Sigmoid colon (tissue), 7 donors: ENCODE results near the gene OXT. TPM values are rescaled to one million over a fixed set of nuclear protein-coding genes. Genes with fewer than 3 reads are reported as not detected.

Experiments
- DNase-seq: peaks from one replicate; pipeline ENCODE4 v3.0.0-alpha.2; 2019
- H3K27ac ChIP-seq, 4 donors: fragments of 200-600 bp; sonication (generic); one replicate each; pipeline ENCODE4 v1.5.1; 2016 to 2019; ENCODE audit warnings: mild to moderate bottlenecking in 1 of 4
- H3K27me3 ChIP-seq, 3 donors: fragments of 200-600 bp; sonication (generic); one replicate each; pipeline ENCODE4 v1.5.1; 2019; ENCODE audit warnings: mild to moderate bottlenecking in 1 of 3
- H3K36me3 ChIP-seq, 4 donors: fragments of 200-600 bp; sonication (generic); one replicate each; pipeline ENCODE4 v1.5.1; 2016 to 2019
- H3K4me1 ChIP-seq, 4 donors: fragments of 200-600 bp; sonication (generic); one replicate each; pipeline ENCODE4 v1.5.1; 2017 to 2019
- H3K4me3 ChIP-seq, 4 donors: fragments of 200-600 bp; sonication (generic); one replicate each; pipeline ENCODE4 v1.5.1; 2017 to 2019; ENCODE audit warnings: mild to moderate bottlenecking in 2 of 4, moderate library complexity in 1 of 4
- H3K9me3 ChIP-seq, 4 donors: fragments of 200-600 bp in 3 of 4; sonication (generic) in 3 of 4; one replicate each; pipeline versions ENCODE4 v1.5.1 to v1.6.1; 2013 to 2019
- EP300 ChIP-seq, 4 donors: sonication (generic); formaldehyde crosslinking; IDR thresholded peaks; one replicate each; pipeline ENCODE4 v1.6.1; 2017; ENCODE audit warnings: antibody characterized with exemption in 4 of 4
- POLR2A ChIP-seq, 2 donors: fragments of 450-650 bp; IDR thresholded peaks; one replicate each; pipeline ENCODE4 v1.6.1; 2016; ENCODE audit warnings: antibody characterized with exemption in 2 of 2, mild to moderate bottlenecking in 2 of 2, moderate library complexity in 2 of 2
- POLR2AphosphoS5 ChIP-seq, 4 donors: sonication (generic); formaldehyde crosslinking; IDR thresholded peaks; one replicate each; pipeline ENCODE4 v1.6.1; 2017; ENCODE audit warnings: antibody characterized with exemption in 4 of 4
- WGBS, 2 donors: extraction: QIAGEN DNeasy Blood & Tissue Kit; methylation state at CpG; one replicate each; pipeline ENCODE4 v1.1.7; 2013; 5-methylcytosine and 5-hydroxymethylcytosine counted together
- intact Hi-C: fragments of 100-400 bp; cut with DNase I; formaldehyde crosslinking; loops from one replicate; pipeline ENCODE4 v1.15.1; 2023
- polyA plus RNA-seq, 3 donors: library from polyadenylated mRNA; stranded (reverse); fragments of 200-250 nt; gene quantifications; one replicate each; pipeline ENCODE4 v1.2.3, GENCODE V29; 2013
- total RNA-seq, 4 donors: library from RNA; depleted of rRNA; stranded (reverse); fragments of >200 nt; gene quantifications; one replicate each; pipeline ENCODE4 v1.1.0, GENCODE V29; 2016
- TF ChIP-seq, protein P1 (sequence below), 4 experiments: fragments of 450-650 bp in 3 of 4; fragments of 200-600 bp in 1 of 4; IDR thresholded peaks; one replicate each; pipeline ENCODE4 v1.5.1; 2016 to 2019; ENCODE audit warnings: antibody characterized with exemption in 4 of 4, mild to moderate bottlenecking in 3 of 4, moderate library complexity in 2 of 4
- donor health status: healthy with polysubstance abuse.
- donor health status: Bipolar disorder and iron deficiency.
- donor health status: healthy.

Gene OXT
- total and polyA plus RNA-seq, 7 donors, result 0.29 TPM; not detected in 6

DNA sequence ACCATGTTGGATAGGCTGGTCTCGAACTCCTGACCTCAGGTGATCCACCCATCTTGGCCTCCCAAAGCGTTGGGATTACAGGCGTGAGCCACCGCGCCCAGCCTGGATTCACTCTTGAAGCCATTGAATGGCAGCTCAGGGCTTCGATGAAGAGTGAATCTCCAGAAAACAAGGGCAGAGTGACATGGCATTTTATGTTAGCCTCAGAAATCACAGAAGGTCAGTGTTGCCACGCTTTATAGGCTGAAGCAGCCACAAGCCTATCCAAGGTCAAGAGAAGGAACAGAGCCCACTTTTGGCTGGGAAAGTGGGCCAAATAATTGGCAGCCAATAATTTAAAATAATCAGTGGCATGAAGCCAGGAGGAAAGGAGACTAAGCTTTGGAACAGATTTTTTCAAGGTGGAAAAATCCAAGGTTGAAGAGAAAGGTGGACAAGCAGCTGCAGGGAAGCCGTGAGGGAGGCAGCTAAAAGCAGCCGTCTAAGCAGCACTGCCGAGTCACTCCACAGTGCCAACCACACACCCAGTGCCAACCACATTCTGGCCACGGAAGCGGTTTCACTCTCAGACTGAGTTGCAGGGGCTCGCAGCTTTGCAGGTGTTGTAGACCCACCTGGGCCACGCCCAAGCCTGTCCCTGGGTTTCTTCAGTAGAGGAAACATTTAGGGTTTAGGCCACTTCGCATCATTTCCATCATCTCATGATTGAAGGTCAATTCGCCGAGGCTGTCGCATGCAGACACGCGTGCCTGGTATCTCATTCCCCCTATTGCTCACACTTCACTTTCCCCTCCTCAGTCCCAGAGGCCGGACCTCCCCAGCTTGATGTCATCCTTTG lies 30.5 kb downstream of the OXT start:
- TF ChIP-seq, protein P1, sequence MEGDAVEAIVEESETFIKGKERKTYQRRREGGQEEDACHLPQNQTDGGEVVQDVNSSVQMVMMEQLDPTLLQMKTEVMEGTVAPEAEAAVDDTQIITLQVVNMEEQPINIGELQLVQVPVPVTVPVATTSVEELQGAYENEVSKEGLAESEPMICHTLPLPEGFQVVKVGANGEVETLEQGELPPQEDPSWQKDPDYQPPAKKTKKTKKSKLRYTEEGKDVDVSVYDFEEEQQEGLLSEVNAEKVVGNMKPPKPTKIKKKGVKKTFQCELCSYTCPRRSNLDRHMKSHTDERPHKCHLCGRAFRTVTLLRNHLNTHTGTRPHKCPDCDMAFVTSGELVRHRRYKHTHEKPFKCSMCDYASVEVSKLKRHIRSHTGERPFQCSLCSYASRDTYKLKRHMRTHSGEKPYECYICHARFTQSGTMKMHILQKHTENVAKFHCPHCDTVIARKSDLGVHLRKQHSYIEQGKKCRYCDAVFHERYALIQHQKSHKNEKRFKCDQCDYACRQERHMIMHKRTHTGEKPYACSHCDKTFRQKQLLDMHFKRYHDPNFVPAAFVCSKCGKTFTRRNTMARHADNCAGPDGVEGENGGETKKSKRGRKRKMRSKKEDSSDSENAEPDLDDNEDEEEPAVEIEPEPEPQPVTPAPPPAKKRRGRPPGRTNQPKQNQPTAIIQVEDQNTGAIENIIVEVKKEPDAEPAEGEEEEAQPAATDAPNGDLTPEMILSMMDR (IDR thresholded peaks at IDR 0.05), result no peak
- TF ChIP-seq POLR2AphosphoS5 (IDR thresholded peaks at IDR 0.05) (no peak), POLR2A (IDR thresholded peaks at IDR 0.05) (no peak), EP300 (IDR thresholded peaks at IDR 0.05) (no peak)
- intact Hi-C loops, result no loop called here
- no peak for DNase-seq
- Histone ChIP-seq H3K4me1 (no peaks in the 10 kb centered on the region), H3K9me3 (no peaks in the 10 kb centered on the region), H3K27ac (no peak overlapping the region), H3K27me3 (peaks cover 0 to 6% (median 0%) of the 10 kb centered on the region in 3 donors), H3K4me3 (no peak overlapping the region), H3K36me3 (peaks cover 0 to 4% (median 1%) of the 10 kb centered on the region in 4 donors)
- 69 to 87% methylated on average over 21 of the region's 21 CpGs for WGBS, 2 donors

DNA sequence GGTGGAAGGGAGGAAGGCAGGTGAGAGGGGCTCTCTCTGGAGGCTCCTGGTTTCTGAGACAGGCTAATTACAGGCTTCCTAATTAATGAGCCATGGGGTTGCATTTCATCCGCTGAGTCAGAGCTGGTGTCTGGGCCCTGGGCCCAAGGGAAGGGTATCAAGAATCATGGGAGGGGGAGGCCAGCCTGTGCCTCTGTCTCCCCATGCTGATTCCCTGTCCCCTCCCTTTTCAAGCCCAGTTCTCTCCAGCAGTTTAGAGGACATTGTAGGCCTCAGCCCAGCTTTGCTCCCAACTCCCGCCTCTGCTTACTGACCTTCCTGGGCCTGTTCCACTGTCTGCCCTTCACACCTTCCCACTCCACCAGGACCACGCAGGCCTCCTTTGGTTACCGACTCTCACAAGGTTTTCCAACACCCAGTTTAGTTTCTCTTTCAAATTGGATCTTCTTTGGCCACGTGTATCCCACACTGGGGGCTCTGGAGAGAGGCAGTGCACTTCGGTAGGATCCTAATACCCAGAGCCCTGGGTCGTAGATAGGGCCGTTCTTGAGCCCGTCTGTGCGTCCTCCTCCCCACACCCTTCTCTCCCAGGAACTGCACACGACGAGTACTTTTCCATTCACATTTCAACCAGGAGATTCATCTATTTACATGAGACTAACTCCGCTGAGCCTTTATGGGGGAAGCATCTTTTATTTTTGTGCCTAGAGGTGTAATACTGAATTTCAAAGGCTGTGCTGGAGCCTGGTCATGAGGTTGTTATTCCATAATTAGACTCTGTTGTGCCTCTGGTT lies 31.4 kb downstream of the OXT start:
- H3K4me1 ChIP-seq, result no peaks in the 10 kb centered on the region
- 83% methylated on average over 13 of the region's 13 CpGs for WGBS, 2 donors
- no peak overlapping the region for H3K27ac ChIP-seq
- no peak overlapping the region for H3K4me3 ChIP-seq
- TF ChIP-seq, protein P1 (IDR thresholded peaks at IDR 0.05), result no peak
- no peak for DNase-seq
- H3K27me3 ChIP-seq, result peaks cover 0 to 6% (median 0%) of the 10 kb centered on the region in 3 donors
- intact Hi-C loops, result no loop called here
- peaks cover 0 to 11% (median 3%) of the 10 kb centered on the region in 4 donors for H3K36me3 ChIP-seq
- no peaks in the 10 kb centered on the region for H3K9me3 ChIP-seq

DNA sequence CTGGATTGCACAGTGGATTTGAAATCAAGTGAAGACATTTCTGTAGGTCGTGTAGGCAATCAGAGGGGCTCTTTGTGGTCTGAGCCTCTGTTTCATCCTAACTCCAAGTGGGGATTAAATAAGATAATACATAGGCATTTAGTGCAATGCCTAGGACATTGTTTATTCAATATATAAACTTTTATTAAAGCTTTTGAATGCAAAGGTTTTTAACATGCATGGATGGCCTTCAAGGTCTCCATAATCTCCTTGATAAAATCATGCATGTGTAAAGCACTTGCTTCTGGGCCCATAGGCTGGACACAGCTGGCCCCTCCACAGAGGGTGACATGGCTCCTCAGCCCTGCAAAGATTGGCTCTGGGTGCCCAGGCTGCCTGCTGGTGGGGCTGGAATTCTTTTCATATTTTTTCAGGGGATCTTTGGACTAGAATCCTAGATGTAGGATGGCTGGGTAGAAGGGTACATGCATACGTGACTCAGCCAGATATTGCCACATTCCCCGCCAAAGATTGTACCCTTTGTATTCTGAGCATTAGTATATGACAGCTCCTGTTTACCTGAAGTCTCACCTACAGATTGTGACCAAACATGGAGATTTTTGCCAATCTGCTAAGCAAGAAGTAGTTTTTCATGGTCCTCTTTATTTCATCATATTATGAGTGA lies 32.1 kb downstream of the OXT start:
- TF ChIP-seq, protein P1 (IDR thresholded peaks at IDR 0.05), result no peak
- TF ChIP-seq EP300 (IDR thresholded peaks at IDR 0.05), result no peak
- TF ChIP-seq POLR2AphosphoS5 (IDR thresholded peaks at IDR 0.05), result no peak
- no peak for TF ChIP-seq POLR2A (IDR thresholded peaks at IDR 0.05)
- intact Hi-C loops, result no loop called here
- Histone ChIP-seq H3K36me3 (peaks cover 0 to 18% (median 3%) of the 10 kb centered on the region in 4 donors), H3K27ac (no peak overlapping the region), H3K27me3 (peaks cover 0 to 6% (median 0%) of the 10 kb centered on the region in 3 donors), H3K9me3 (no peaks in the 10 kb centered on the region), H3K4me1 (no peaks in the 10 kb centered on the region), H3K4me3 (no peak overlapping the region)
- no peak for DNase-seq
- WGBS, 2 donors, result 56 to 71% methylated on average over 3 of the region's 3 CpGs

DNA sequence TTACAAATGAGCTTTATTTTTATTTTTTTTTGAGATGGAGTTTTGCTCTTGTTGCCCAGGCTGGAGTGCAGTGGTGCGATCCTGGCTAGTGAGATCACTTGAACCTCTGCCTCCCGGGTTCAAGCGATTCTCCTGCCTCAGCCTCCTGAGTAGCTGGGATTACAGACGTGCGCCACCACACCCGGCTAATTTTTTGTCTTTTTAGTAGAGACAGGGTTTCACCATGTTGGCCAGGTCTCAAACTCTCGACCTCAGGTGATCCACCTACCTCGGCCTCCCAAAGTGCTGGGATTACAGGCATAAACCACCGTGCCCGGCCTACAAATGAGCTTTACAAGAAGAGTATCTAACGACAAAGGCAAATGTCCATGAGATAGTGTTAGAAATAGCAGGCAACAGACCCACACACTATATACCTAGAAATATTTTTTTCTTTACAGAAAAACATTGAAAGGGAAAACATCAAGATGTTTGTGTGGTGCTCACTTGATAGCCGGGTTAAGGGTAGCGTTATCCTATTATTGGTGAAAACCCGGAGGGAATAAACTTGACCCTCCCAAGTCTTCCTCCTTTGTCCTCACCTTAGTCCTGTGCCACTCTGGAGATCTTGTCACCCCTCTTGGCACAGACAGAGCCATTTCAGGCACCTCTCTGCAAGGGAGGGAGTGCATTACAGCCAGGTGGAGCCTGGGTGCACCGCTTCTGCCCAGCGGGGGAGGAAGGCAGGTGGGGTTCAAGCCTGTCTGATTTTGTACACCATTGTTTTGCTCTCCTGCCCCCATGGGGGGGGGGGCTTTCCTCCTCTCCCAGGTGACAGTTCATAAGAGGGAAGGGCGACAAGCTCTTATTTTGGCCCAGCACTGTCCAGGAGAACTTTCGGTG lies 34.1 kb downstream of the OXT start:
- no peaks in the 10 kb centered on the region for H3K4me1 ChIP-seq
- no peak for TF ChIP-seq POLR2A (IDR thresholded peaks at IDR 0.05)
- no peak for TF ChIP-seq EP300 (IDR thresholded peaks at IDR 0.05)
- no peak for TF ChIP-seq POLR2AphosphoS5 (IDR thresholded peaks at IDR 0.05)
- TF ChIP-seq, protein P1 (IDR thresholded peaks at IDR 0.05), result no peak
- no peak overlapping the region for H3K27ac ChIP-seq
- no peak overlapping the region for H3K4me3 ChIP-seq
- peaks cover 0 to 37% (median 17%) of the 10 kb centered on the region in 4 donors for H3K36me3 ChIP-seq
- peaks cover 0 to 4% (median 0%) of the 10 kb centered on the region in 3 donors for H3K27me3 ChIP-seq
- no peak for DNase-seq
- no peaks in the 10 kb centered on the region for H3K9me3 ChIP-seq
- intact Hi-C loops, result no loop called here
- WGBS, 2 donors, result 94 to 96% methylated on average over 18 of the region's 18 CpGs
